HG02973 (cell line): Measurements from ENCODE around the gene QRICH1.

ENCODE experiments used
- ATAC-seq: cut with Tn5 transposase; IDR thresholded peaks from one replicate; pipeline ENCODE4 v1.9.1; 2021; ENCODE audit warnings: moderate library complexity; ENCODE audit not compliant: unreplicated experiment

Gene QRICH1, protein sequence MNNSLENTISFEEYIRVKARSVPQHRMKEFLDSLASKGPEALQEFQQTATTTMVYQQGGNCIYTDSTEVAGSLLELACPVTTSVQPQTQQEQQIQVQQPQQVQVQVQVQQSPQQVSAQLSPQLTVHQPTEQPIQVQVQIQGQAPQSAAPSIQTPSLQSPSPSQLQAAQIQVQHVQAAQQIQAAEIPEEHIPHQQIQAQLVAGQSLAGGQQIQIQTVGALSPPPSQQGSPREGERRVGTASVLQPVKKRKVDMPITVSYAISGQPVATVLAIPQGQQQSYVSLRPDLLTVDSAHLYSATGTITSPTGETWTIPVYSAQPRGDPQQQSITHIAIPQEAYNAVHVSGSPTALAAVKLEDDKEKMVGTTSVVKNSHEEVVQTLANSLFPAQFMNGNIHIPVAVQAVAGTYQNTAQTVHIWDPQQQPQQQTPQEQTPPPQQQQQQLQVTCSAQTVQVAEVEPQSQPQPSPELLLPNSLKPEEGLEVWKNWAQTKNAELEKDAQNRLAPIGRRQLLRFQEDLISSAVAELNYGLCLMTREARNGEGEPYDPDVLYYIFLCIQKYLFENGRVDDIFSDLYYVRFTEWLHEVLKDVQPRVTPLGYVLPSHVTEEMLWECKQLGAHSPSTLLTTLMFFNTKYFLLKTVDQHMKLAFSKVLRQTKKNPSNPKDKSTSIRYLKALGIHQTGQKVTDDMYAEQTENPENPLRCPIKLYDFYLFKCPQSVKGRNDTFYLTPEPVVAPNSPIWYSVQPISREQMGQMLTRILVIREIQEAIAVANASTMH

GRCh38 chr3:49093853-49094767 lies at the start of gene QRICH1:
Gene QRICH1 (minus strand): TSS chr3:49094071. CDS start chr3:49077017, 17,054 bp downstream.
- ATAC-seq, result peak; percentile 74

DNA sequence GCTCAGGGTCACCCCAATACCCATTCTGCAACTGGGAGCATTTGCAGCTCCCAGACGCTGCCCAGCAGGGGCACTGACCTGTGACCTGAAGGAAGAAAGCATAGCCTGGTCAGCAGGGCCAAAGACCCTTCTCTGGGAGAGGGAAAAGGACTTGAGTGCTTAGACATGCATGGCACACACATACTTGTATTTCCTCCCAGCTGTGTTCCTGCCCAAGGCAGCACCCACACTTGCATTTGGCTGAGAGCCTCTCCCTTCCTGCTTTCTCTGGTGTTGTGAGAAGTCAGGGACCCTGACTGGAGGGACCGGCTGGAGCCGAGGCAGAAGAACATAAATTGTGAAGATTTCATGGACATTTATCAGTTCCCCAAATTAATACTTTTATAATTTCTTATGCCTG lies 46.2 kb upstream of the QRICH1 start:
- no peak for ATAC-seq

GRCh38 chr3:49135499-49135898 lies 41.6 kb upstream of the QRICH1 start:
- no peak for ATAC-seq

- ATAC-seq, result no peak
Observed at GRCh38 chr3:49134471-49135265, 40.8 kb upstream of the QRICH1 start.

- ATAC-seq, result no peak
Observed at GRCh38 chr3:49133226-49133951, 39.5 kb upstream of the QRICH1 start.

DNA sequence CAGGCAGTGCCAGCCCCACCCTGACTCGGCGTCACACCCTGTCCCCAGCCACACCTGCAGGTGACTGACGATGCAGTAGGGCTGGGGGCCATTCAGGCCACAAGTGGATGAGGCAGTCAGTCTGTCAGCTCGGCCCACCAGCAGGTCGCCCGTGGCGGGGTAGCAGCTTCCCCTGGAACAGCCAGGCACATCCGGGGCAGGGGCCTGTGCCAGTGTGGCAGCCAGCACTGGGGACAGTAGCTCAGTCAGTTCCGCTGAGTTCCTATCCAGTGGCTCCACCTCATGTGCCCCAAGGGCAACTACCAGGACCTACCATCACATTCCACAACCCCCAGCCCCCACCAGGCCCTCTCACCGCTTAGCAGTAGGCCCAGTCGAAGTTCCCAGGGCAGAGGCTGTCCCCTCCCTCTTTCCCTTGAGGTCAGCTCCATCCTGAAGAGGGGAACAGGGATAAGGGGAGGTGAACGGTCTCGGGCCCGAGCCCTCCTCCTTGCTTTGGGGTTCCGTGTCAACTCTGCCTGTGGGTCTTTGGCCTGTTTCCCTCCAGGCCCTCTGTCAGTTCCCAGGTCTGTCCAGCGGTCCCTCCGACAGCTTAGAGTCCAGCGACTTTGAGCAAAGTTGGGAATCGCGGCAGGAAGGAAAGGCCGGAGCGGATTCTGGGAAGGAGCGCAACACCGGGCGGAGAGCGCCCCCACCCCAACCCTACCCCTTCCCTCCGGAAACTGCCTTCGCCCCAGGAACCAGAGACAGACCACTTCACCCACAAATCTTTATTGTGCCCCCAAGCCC lies 38.8 kb upstream of the QRICH1 start, which contains the start of gene LAMB2:
LAMB2 (minus strand) TSS at position 614 of the 789 bp plus-strand sequence; CDS start at position 431, 183 bp downstream.
- ATAC-seq, result no peak

- no peak for ATAC-seq
Observed at GRCh38 chr3:49132073-49132436, 38.2 kb upstream of the QRICH1 start.

DNA sequence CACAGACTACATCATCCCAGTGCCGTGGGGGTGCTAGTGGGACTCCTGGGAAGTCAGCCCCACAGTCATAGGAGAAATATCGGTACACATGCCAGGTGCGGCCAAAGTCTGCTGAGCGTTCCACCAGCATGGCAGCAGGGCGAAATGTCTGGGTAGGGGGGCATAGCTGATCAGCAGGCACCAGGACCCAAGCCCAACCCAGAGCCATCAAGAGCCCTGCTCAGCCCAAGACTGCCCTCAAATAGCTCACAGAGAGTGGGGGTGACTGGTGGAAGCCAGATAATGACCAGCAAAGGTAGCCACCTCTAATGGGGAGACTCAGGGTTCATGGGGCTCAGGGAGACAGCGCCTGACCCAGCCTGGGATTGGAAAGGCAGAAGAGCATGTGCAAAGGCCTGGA lies 37.7 kb upstream of the QRICH1 start:
- no peak for ATAC-seq

- no peak for ATAC-seq
Observed at GRCh38 chr3:49131040-49131439, 37.2 kb upstream of the QRICH1 start.

DNA sequence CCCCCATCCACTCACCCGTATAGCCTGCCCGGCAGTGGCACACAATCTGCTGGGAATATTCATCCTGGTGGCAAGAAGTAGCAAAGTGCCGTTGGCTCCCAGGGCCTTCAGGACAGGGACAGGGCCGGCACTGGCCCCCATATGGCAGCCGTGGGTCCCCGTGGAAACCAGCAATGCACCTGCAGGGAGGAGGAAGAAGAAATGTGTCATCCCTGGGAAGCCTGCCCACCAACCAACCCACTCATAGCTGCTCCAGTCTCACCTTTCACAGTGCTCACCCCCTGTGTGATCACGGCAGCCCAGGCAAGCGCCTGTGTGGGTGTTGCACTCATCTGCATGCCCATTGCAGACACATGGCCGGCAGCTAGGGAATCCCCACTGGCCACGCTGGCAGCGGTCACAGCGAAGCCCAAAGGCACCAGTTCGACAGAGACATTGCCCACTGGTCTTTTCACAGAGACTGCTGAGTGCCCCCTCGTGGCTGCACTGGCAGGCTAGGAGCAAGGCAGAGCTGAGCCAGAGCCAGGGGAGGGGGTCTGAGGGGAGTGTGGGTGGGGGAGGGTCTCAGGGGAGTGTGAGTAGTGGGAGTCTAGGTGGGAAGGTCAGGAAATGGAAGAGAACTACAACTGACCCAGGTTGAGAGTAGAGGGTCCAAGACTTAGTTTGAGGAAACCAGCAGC lies 31.3 kb upstream of the QRICH1 start:
- no peak for ATAC-seq

GRCh38 chr3:49124203-49124602 lies 30.3 kb upstream of the QRICH1 start:
- no peak for ATAC-seq

GRCh38 chr3:49123687-49124086 lies 29.8 kb upstream of the QRICH1 start:
- no peak for ATAC-seq

- no peak for ATAC-seq
Observed at GRCh38 chr3:49122886-49123545, 29.1 kb upstream of the QRICH1 start.

- no peak for ATAC-seq
Observed at GRCh38 chr3:49122451-49122850, 28.6 kb upstream of the QRICH1 start.

- no peak for ATAC-seq
Observed at GRCh38 chr3:49122022-49122421, 28.2 kb upstream of the QRICH1 start.

DNA sequence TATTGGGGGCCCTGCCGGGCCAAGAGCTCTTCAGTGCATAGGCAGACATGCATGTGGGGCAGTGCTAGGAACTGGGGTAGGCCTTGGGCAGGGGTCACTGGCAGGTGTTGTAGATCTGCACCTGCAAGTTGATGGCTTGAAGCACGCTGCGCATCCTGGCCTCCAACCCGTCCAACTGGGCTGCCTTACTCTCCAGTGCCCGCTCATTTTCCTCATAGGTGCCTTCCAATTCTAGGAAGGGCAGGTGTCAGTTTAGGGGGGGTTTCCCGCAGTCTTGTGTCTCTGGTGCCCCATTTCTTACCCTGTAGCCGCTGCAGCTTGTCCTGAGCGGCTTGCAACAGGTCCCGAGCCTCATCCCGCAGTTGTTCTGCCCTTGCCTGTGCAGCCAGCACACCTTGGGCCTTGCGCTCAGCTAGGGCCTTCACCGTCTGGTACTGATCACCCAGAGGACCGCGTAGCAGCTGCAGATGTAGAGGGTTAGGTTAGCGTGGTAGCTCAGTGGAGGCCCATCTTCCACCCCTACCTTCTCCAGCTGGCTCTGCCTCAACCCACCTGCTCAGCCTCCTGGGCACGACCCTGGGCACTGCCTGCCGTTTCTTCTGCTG lies 27.4 kb upstream of the QRICH1 start:
- no peak for ATAC-seq

- ATAC-seq, result peak; percentile 82
Observed at GRCh38 chr3:49120438-49121131, 26.7 kb upstream of the QRICH1 start, which contains the start of gene USP19. Gene USP19 (minus strand): TSS chr3:49120823. CDS start chr3:49119145, 1,678 bp downstream.
